B cell (primary cell): ENCODE results near the gene ADCY2. TPM values are rescaled to one million over a fixed set of nuclear protein-coding genes. Genes with fewer than 3 reads are reported as not detected.

Source experiments
- ATAC-seq: fragments of 200-7000 bp; cut with Tn5 transposase; one replicate; pipeline ENCODE4 v1.10.0; 2021; ENCODE audit warnings: low read depth, mild to moderate bottlenecking, moderate number of reproducible peaks, moderate library complexity
- CTCF ChIA-PET: fragments of 350-600 bp; sonication (Branson Sonifier 250); formaldehyde crosslinking; loops from one replicate; lab custom pipeline; 2021; ENCODE audit warnings: antibody characterized with exemption, inconsistent platforms; lab: Charles Lee
- POLR2A ChIA-PET: fragments of 350-600 bp; sonication (Branson Sonifier 250); formaldehyde crosslinking; loops from one replicate; lab custom pipeline; 2021; ENCODE audit warnings: antibody characterized with exemption; lab: Charles Lee
- DNase-seq: peaks from one replicate; pipeline ENCODE4 v3.0.0; 2013
- H2AFZ ChIP-seq: 2 replicates; pipeline ENCODE4 v1.6.1; 2012; ENCODE audit warnings: mild to moderate bottlenecking, low read depth, low read length; ENCODE audit not compliant: insufficient read depth, poor library complexity, severe bottlenecking
- H3K27ac ChIP-seq, 2 donors: 1 replicate in 1 of 2; 2 replicates in 1 of 2; pipeline ENCODE4 v1.5.1; 2012 to 2013; ENCODE audit warnings: low read length in 2 of 2, mild to moderate bottlenecking in 2 of 2, moderate library complexity in 1 of 2
- H3K27me3 ChIP-seq, 4 experiments: fragments of 200-600 bp in 1 of 4; sonication (generic) in 1 of 4; replicated peaks in 1 of 4; 1 replicate in 2 of 4; 2 replicates in 2 of 4; pipeline versions ENCODE4 v1.6.1 to v1.7.0; 2013 to 2016; ENCODE audit warnings: low read length in 3 of 4, mild to moderate bottlenecking in 2 of 4, mixed read lengths in 1 of 4, moderate library complexity in 1 of 4; ENCODE audit not compliant: insufficient read depth in 4 of 4, control insufficient read depth in 3 of 4; ENCODE audit errors: control extremely low read depth in 1 of 4
- H3K36me3 ChIP-seq, 2 experiments: replicated peaks in 1 of 2; 1 replicate in 1 of 2; 2 replicates in 1 of 2; pipeline versions ENCODE4 v1.6.1 to v1.7.1; 2013; ENCODE audit warnings: low read length in 1 of 2; ENCODE audit not compliant: insufficient read depth in 2 of 2, control insufficient read depth in 1 of 2; ENCODE audit errors: control extremely low read depth in 1 of 2, extremely low read depth in 1 of 2
- H3K4me1 ChIP-seq, 2 donors: fragments of 200-600 bp in 1 of 2; sonication (generic) in 1 of 2; 1 replicate in 1 of 2; 2 replicates in 1 of 2; pipeline versions ENCODE4 v1.5.1 to v1.6.1; 2013 to 2017; ENCODE audit warnings: low read length in 2 of 2; ENCODE audit not compliant: control insufficient read depth in 2 of 2, insufficient read depth in 2 of 2
- H3K4me2 ChIP-seq: replicated peaks from 2 replicates; pipeline ENCODE3; 2012; ENCODE audit warnings: mild to moderate bottlenecking, low read depth, low read length; ENCODE audit not compliant: poor library complexity, severe bottlenecking
- H3K4me3 ChIP-seq, 5 experiments: fragments of 200-600 bp in 1 of 5; sonication (generic) in 1 of 5; 1 replicate in 3 of 5; 2 replicates in 2 of 5; pipeline versions ENCODE4 v1.5.1 to v1.7.0; 2011 to 2016; ENCODE audit warnings: low read length in 4 of 5, mild to moderate bottlenecking in 4 of 5, low read depth in 2 of 5, control low read depth in 1 of 5, moderate library complexity in 1 of 5; ENCODE audit not compliant: insufficient read depth in 1 of 5; ENCODE audit errors: control extremely low read depth in 1 of 5, extremely low read depth in 1 of 5
- H3K79me2 ChIP-seq: fragments of 200-600 bp; sonication (generic); one replicate; pipeline ENCODE4 v1.6.0; 2016; ENCODE audit warnings: low read length; ENCODE audit not compliant: control insufficient read depth, insufficient read depth
- H3K9ac ChIP-seq: fragments of 200-600 bp; sonication (generic); 2 replicates; pipeline ENCODE4 v1.6.1; 2017; ENCODE audit warnings: mild to moderate bottlenecking, low read length, moderate library complexity
- H3K9me3 ChIP-seq, 3 donors: one replicate each; pipeline versions ENCODE4 v1.6.1 to v1.7.1; 2013; ENCODE audit warnings: low read length in 2 of 3; ENCODE audit not compliant: control insufficient read depth in 2 of 3, insufficient read depth in 1 of 3; ENCODE audit errors: control extremely low read depth in 1 of 3
- H4K20me1 ChIP-seq: 2 replicates; pipeline ENCODE4 v1.6.0; 2012; ENCODE audit warnings: mild to moderate bottlenecking, low read length; ENCODE audit not compliant: insufficient read depth, control insufficient read depth, poor library complexity, severe bottlenecking
- H3K27ac Mint-ChIP-seq: one replicate; pipeline ENCODE4 v1.8.0; 2021; ENCODE audit warnings: mixed read lengths
- H3K27me3 Mint-ChIP-seq: one replicate; pipeline ENCODE4 v1.8.0; 2021; ENCODE audit warnings: mixed read lengths
- H3K4me1 Mint-ChIP-seq: one replicate; pipeline ENCODE4 v1.8.0; 2021; ENCODE audit warnings: mixed read lengths
- H3K4me3 Mint-ChIP-seq: one replicate; pipeline ENCODE4 v1.8.0; 2021; ENCODE audit warnings: mixed read lengths
- H3K9me3 Mint-ChIP-seq: one replicate; pipeline ENCODE4 v1.8.0; 2022; ENCODE audit warnings: mixed read lengths; ENCODE audit not compliant: insufficient read depth
- CTCF ChIP-seq: fragments of 200-600 bp; IDR thresholded peaks from one replicate; pipeline ENCODE4 v1.8.0; 2022; ENCODE audit warnings: antibody characterized with exemption, mild to moderate bottlenecking
- EZH2 ChIP-seq: IDR thresholded peaks from 2 replicates; pipeline ENCODE4 v1.6.1; 2012; ENCODE audit warnings: borderline replicate concordance, low read depth, mild to moderate bottlenecking, moderate library complexity, low read length; ENCODE audit not compliant: insufficient read depth, poor library complexity, severe bottlenecking
- WGBS: methylation state at CpG from one replicate; pipeline ENCODE4 v1.1.5; 2013; ENCODE audit warnings: missing lambda C conversion rate; ENCODE audit not compliant: insufficient coverage; 5-methylcytosine and 5-hydroxymethylcytosine counted together
- intact Hi-C: fragments of 100-400 bp; cut with micrococcal nuclease; formaldehyde crosslinking; loops from one replicate; pipeline ENCODE4 v1.10.0; 2022
- polyA plus RNA-seq: library from polyadenylated mRNA; depleted of rRNA; stranded (reverse); fragments of >200 nt; gene quantifications from 2 replicates; pipeline ENCODE4 v1.2.3, GENCODE V29; 2012
- total RNA-seq, 2 donors: library from RNA; stranded (reverse); fragments of 120-200 nt in 1 of 2; gene quantifications; 1 replicate in 1 of 2; 2 replicates in 1 of 2; pipeline versions ENCODE4 v1.2.3 to v1.2.4, GENCODE V29; 2013 to 2022

The ADCY2 gene
- total and polyA plus RNA-seq, 2 donors (not counting 1 experiment from before 2014, with no cell fraction given) = not detected

- H3K4me3 ChIP-seq = no peak overlapping the region
- Mint-ChIP-seq H3K27ac (no peak overlapping the region), H3K4me1 (no peaks in the 10 kb centered on the region), H3K9me3 (no peaks in the 10 kb centered on the region), H3K27me3 (no peaks in the 10 kb centered on the region), H3K4me3 (no peak overlapping the region)
- H3K27ac ChIP-seq = no peak overlapping the region
- no peak overlapping the region for H2AFZ ChIP-seq
- H3K4me2 ChIP-seq = no peak overlapping the region
- H3K4me1 ChIP-seq = no peaks in the 10 kb centered on the region
- no peak for ATAC-seq
- intact Hi-C loops = no loop called here
- H4K20me1 ChIP-seq = no peaks in the 10 kb centered on the region
- H3K9ac ChIP-seq = no peak overlapping the region
- TF ChIP-seq CTCF = no peak
- TF ChIP-seq EZH2 = no peak
- no peaks in the 10 kb centered on the region for H3K79me2 ChIP-seq
- DNase-seq = no peak
- WGBS = no CpG with 5 or more reads among the region's 4 CpGs
- no peaks in the 10 kb centered on the region for H3K36me3 ChIP-seq
- POLR2A ChIA-PET = no interaction called here
- CTCF ChIA-PET = no interaction called here
- H3K9me3 ChIP-seq = peaks cover 0 to 8% (median 0%) of the 10 kb centered on the region in 3 donors
- no peaks in the 10 kb centered on the region for H3K27me3 ChIP-seq
Observed at GRCh38 chr5:7659420-7659819, 263.5 kb downstream of the ADCY2 start.

- H3K4me3 Mint-ChIP-seq = no peak overlapping the region
- Histone ChIP-seq H3K4me3 (no peak overlapping the region), H3K4me2 (no peak overlapping the region), H3K27me3 (no peaks in the 10 kb centered on the region), H4K20me1 (no peaks in the 10 kb centered on the region), H3K9me3 (peaks cover 0 to 14% (median 0%) of the 10 kb centered on the region in 3 donors), H3K27ac (no peak overlapping the region), H2AFZ (no peak overlapping the region), H3K79me2 (no peaks in the 10 kb centered on the region), H3K9ac (no peak overlapping the region), H3K36me3 (no peaks in the 10 kb centered on the region), H3K4me1 (no peaks in the 10 kb centered on the region)
- POLR2A ChIA-PET = no interaction called here
- WGBS = 89% methylated on average over 5 of the region's 6 CpGs
- no peaks in the 10 kb centered on the region for H3K4me1 Mint-ChIP-seq
- CTCF ChIA-PET = no interaction called here
- intact Hi-C loops = no loop called here
- ATAC-seq (no peak), DNase-seq (no peak)
- no peak for TF ChIP-seq CTCF
- no peak for TF ChIP-seq EZH2
- no peaks in the 10 kb centered on the region for H3K27me3 Mint-ChIP-seq
- H3K9me3 Mint-ChIP-seq = no peaks in the 10 kb centered on the region
- H3K27ac Mint-ChIP-seq = no peak overlapping the region
Observed at GRCh38 chr5:7662289-7662688, 266.4 kb downstream of the ADCY2 start.
